ENCODE results near the gene ACSL1. TPM values are rescaled to one million over a fixed set of nuclear protein-coding genes. Genes with fewer than 3 reads are reported as not detected.

ACSL1 gene
- total RNA-seq, 1 experiment from 2014 or later, result 12.5 TPM

- no peaks in the 10 kb centered on the region for H3K4me1 ChIP-seq (ENCODE audit: control insufficient read depth in 1 of 2, insufficient read depth in 2 of 2, low read length in 2 of 2)
- no peak overlapping the region for H3K9ac ChIP-seq (ENCODE audit: low read length)
- H3K9me3 ChIP-seq (ENCODE audit: control insufficient read depth in 1 of 2, insufficient read depth in 1 of 2, low read depth in 1 of 2, low read length in 2 of 2), result no peaks in the 10 kb centered on the region
- ATAC-seq (no peak), DNase-seq (ENCODE audit: low read depth, low spot score) (no peak)
- no peak for TF ChIP-seq SP1 (IDR thresholded peaks at IDR 0.05; ENCODE audit: low read depth)
- no peak for TF ChIP-seq SRF (IDR thresholded peaks at IDR 0.05; ENCODE audit: low read depth)
- TF ChIP-seq ELF1 (IDR thresholded peaks at IDR 0.05; ENCODE audit: borderline replicate concordance, low read depth), result no peak
- TF ChIP-seq YY1 (IDR thresholded peaks at IDR 0.05; ENCODE audit: extremely low read depth, insufficient replicate concordance, low read depth, low read length), result no peak
- TF ChIP-seq TCF7L2 (IDR thresholded peaks at IDR 0.05; ENCODE audit: borderline replicate concordance, extremely low read depth, insufficient read depth, insufficient read length), result no peak
- no peak for TF ChIP-seq SIN3A (IDR thresholded peaks at IDR 0.05; ENCODE audit: low read depth)
- no peak for TF ChIP-seq CEBPB (IDR thresholded peaks at IDR 0.05; ENCODE audit: low read depth)
- no peak for TF ChIP-seq ZFX (IDR thresholded peaks at IDR 0.05)
- TF ChIP-seq ATF3 (IDR thresholded peaks at IDR 0.05), result no peak
- TF ChIP-seq, protein P1, sequence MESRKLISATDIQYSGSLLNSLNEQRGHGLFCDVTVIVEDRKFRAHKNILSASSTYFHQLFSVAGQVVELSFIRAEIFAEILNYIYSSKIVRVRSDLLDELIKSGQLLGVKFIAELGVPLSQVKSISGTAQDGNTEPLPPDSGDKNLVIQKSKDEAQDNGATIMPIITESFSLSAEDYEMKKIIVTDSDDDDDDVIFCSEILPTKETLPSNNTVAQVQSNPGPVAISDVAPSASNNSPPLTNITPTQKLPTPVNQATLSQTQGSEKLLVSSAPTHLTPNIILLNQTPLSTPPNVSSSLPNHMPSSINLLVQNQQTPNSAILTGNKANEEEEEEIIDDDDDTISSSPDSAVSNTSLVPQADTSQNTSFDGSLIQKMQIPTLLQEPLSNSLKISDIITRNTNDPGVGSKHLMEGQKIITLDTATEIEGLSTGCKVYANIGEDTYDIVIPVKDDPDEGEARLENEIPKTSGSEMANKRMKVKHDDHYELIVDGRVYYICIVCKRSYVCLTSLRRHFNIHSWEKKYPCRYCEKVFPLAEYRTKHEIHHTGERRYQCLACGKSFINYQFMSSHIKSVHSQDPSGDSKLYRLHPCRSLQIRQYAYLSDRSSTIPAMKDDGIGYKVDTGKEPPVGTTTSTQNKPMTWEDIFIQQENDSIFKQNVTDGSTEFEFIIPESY (IDR thresholded peaks at IDR 0.05; ENCODE audit: extremely low read depth, insufficient replicate concordance, low read length), result no peak
- TF ChIP-seq FOSL1 (IDR thresholded peaks at IDR 0.05; ENCODE audit: low read depth), result no peak
- TF ChIP-seq RAD21 (IDR thresholded peaks at IDR 0.05; ENCODE audit: low read depth), result no peak
- CTCF ChIA-PET, result no interaction called here
- H3K36me3 ChIP-seq (ENCODE audit: control insufficient read depth in 1 of 2, insufficient read depth in 2 of 2, low read length in 2 of 2), result peaks cover 0 to 3% of the 10 kb centered on the region in 2 experiments; a peak in 1 of 4 replicates
- intact Hi-C loops (cut with micrococcal nuclease), result no loop called here
- RAD21 ChIA-PET (ENCODE audit: low non-redundant PET in 1 of 2, low total read pairs in 2 of 2, uncharacterized antibody in 2 of 2, unreplicated experiment in 2 of 2), result no interaction called here
- no peak overlapping the region for H3K27ac ChIP-seq (ENCODE audit: low read depth, low read length)
- POLR2A ChIA-PET, result no interaction called here
- no peak overlapping the region for H3K4me2 ChIP-seq (ENCODE audit: low read length)
- no peak overlapping the region for H2AFZ ChIP-seq (ENCODE audit: low read depth, low read length, poor library complexity, severe bottlenecking)
- BruUV-seq (replicated peaks), result no TSS peak
- H4K20me1 ChIP-seq (ENCODE audit: insufficient read depth), result no peaks in the 10 kb centered on the region
- H3K4me3 ChIP-seq (replicated peaks in 1 of 2; ENCODE audit: low read depth in 1 of 2, low read length in 2 of 2), result no peak overlapping the region
- H3K79me2 ChIP-seq (ENCODE audit: insufficient read depth, low read length), result peaks cover 15% of the 10 kb centered on the region
- no peaks in the 10 kb centered on the region for H3K27me3 ChIP-seq (ENCODE audit: insufficient read depth, low read length)
- no peaks in the 10 kb centered on the region for H3K9me2 ChIP-seq (ENCODE audit: insufficient read depth)
These were observed 106.4 kb downstream of the ACSL1 start for GRCh38 chr4:184719407-184719806.
